Measurements from ENCODE around the gene RGS16.
"Not testable (repeated sequence)": the region's sequence is repeated elsewhere in the genome, so short reads cannot be mapped to it uniquely, and the experiment has no call there.

The RGS16 gene

GRCh38 chr1:182604175-182605164 is at the start of gene RGS16:
Gene RGS16 (minus strand): TSS chr1:182604389. CDS start chr1:182604259, 130 bp downstream.
- DNase-seq, result peak; percentile 99

- DNase-seq, result no peak
Measured at GRCh38 chr1:182653986-182654385, 49.8 kb upstream of the RGS16 start.

- no peak for DNase-seq
Measured at GRCh38 chr1:182652933-182653332, 48.7 kb upstream of the RGS16 start.

GRCh38 chr1:182651339-182651724 is 47.1 kb upstream of the RGS16 start:
- DNase-seq, result no peak

- DNase-seq, result no peak
Measured at GRCh38 chr1:182650678-182651338, 46.6 kb upstream of the RGS16 start.

GRCh38 chr1:182649041-182649440 is 44.9 kb upstream of the RGS16 start:
- DNase-seq, result no peak

- DNase-seq, result no peak
Measured at GRCh38 chr1:182646739-182647138, 42.5 kb upstream of the RGS16 start.

GRCh38 chr1:182644886-182645285 is 40.7 kb upstream of the RGS16 start:
- DNase-seq, result no peak

- DNase-seq, result no peak
Measured at GRCh38 chr1:182643699-182644098, 39.5 kb upstream of the RGS16 start.

GRCh38 chr1:182642461-182642860 is 38.3 kb upstream of the RGS16 start:
- DNase-seq, result no peak

- no peak for DNase-seq
Measured at GRCh38 chr1:182641561-182641960, 37.4 kb upstream of the RGS16 start.

GRCh38 chr1:182639330-182639729 is 35.1 kb upstream of the RGS16 start:
- DNase-seq, result no peak

GRCh38 chr1:182637769-182638168 is 33.6 kb upstream of the RGS16 start:
- no peak for DNase-seq

GRCh38 chr1:182635871-182636270 is 31.7 kb upstream of the RGS16 start:
- peak; percentile 58 for DNase-seq

GRCh38 chr1:182634306-182635072 is 30.3 kb upstream of the RGS16 start:
- DNase-seq, result peak; percentile 95

- DNase-seq, result peak; percentile 83
Measured at GRCh38 chr1:182633657-182634281, 29.6 kb upstream of the RGS16 start.

GRCh38 chr1:182633031-182633430 is 28.8 kb upstream of the RGS16 start:
- no peak for DNase-seq

GRCh38 chr1:182632441-182632857 is 28.3 kb upstream of the RGS16 start:
- not testable (repeated sequence) for DNase-seq

- no peak for DNase-seq
Measured at GRCh38 chr1:182631954-182632353, 27.8 kb upstream of the RGS16 start.

GRCh38 chr1:182631053-182631677 is 27.0 kb upstream of the RGS16 start:
- no peak for DNase-seq

- no peak for DNase-seq
Measured at GRCh38 chr1:182630586-182630985, 26.4 kb upstream of the RGS16 start.

- DNase-seq, result no peak
Measured at GRCh38 chr1:182629499-182630096, 25.4 kb upstream of the RGS16 start.
